A673 (cell line): ENCODE data around the gene MROH2A.

ENCODE experiments used
- CTCF ChIP-seq: fragments of 300-800, 200-600 bp; sonication (generic); conservative IDR thresholded peaks from 2 replicates; pipeline ENCODE4 v1.5.1; 2017; ENCODE audit warnings: low read depth, mild to moderate bottlenecking, antibody characterized with exemption, low read length, moderate library complexity, mixed read lengths
- EZH2 ChIP-seq: fragments of 200-600 bp; sonication (generic); IDR thresholded peaks from 2 replicates; pipeline ENCODE4 v1.6.1; 2017; ENCODE audit warnings: borderline replicate concordance, low read depth, mild to moderate bottlenecking, mixed read lengths, antibody characterized with exemption, low read length; ENCODE audit not compliant: poor library complexity, severe bottlenecking

GRCh38 chr2:233772153-233772552, 6.0 kb upstream of the MROH2A start:
- TF ChIP-seq CTCF = no peak
- TF ChIP-seq EZH2 = no peak
